Activated naive CD4-positive, alpha-beta T cell treated with anti-CD3 and anti-CD28 coated beads for 36 hours (primary cell): Measurements from ENCODE around the gene RASL10A. TPM values are rescaled to one million over a fixed set of nuclear protein-coding genes. Genes with fewer than 3 reads are reported as not detected.
A peak's percentile ranks its signal among the peaks of the same experiment; 100 is the strongest.

Experiments used
- CTCF ChIA-PET: fragments of 350-600 bp; sonication (Branson Sonifier 250); formaldehyde crosslinking; loops from one replicate; lab custom pipeline; 2021; ENCODE audit warnings: antibody characterized with exemption; lab: Charles Lee
- DNase-seq: peaks from one replicate; pipeline ENCODE4 v3.0.0-alpha.2; 2020
- H3K27ac Mint-ChIP-seq: one replicate; pipeline ENCODE4 v1.8.0; 2021; ENCODE audit warnings: mild to moderate bottlenecking, mixed read lengths
- H3K27me3 Mint-ChIP-seq: one replicate; pipeline ENCODE4 v1.8.0; 2021; ENCODE audit warnings: low read depth, mixed read lengths
- H3K36me3 Mint-ChIP-seq: one replicate; pipeline ENCODE4 v1.8.0; 2021; ENCODE audit warnings: low read depth, mixed read lengths
- H3K4me1 Mint-ChIP-seq: one replicate; pipeline ENCODE4 v1.8.0; 2021; ENCODE audit warnings: low read depth, mixed read lengths
- H3K4me3 Mint-ChIP-seq: one replicate; pipeline ENCODE4 v1.8.0; 2021; ENCODE audit warnings: mild to moderate bottlenecking, moderate library complexity, mixed read lengths
- H3K9me3 Mint-ChIP-seq: one replicate; pipeline ENCODE4 v1.8.0; 2021; ENCODE audit warnings: mixed read lengths
- intact Hi-C: fragments of 100-400 bp; cut with micrococcal nuclease; formaldehyde crosslinking; loops from one replicate; pipeline ENCODE4 v1.15.1; 2023
- total RNA-seq, 2 experiments: library from RNA; stranded (reverse); gene quantifications; one replicate each; pipeline ENCODE4 v1.2.3, GENCODE V29; 2021

RASL10A gene
- total RNA-seq, 2 experiments from 2014 or later, result not detected

- no peak for DNase-seq
- Mint-ChIP-seq H3K9me3 (no peaks in the 10 kb centered on the region), H3K4me3 (no peak overlapping the region), H3K27ac (no peak overlapping the region), H3K36me3 (peaks cover 1% of the 10 kb centered on the region), H3K27me3 (no peaks in the 10 kb centered on the region), H3K4me1 (no peaks in the 10 kb centered on the region)
- intact Hi-C loops, result no loop called here
- CTCF ChIA-PET, result interaction anchor here (0.6 kb wide), 1 partner anchor 8 kb away, joined by 3 read pairs; no protein-coding TSS in a partner anchor
Observed at GRCh38 chr22:29328055-29328454, 12.6 kb upstream of the RASL10A start.

- CTCF ChIA-PET, result interaction anchor here (1.6 kb wide), 1 partner anchor 14 kb away, joined by 4 read pairs; no protein-coding TSS in a partner anchor
- Mint-ChIP-seq H3K4me1 (no peaks in the 10 kb centered on the region), H3K4me3 (no peak overlapping the region), H3K27me3 (no peaks in the 10 kb centered on the region), H3K9me3 (no peaks in the 10 kb centered on the region), H3K36me3 (peaks cover 1% of the 10 kb centered on the region), H3K27ac (no peak overlapping the region)
- DNase-seq, result no peak
- intact Hi-C loops, result no loop called here
Observed at GRCh38 chr22:29327089-29327764, 11.7 kb upstream of the RASL10A start.

- DNase-seq, result no peak
- H3K4me1 Mint-ChIP-seq, result no peaks in the 10 kb centered on the region
- H3K27ac Mint-ChIP-seq, result no peak overlapping the region
- H3K9me3 Mint-ChIP-seq, result no peaks in the 10 kb centered on the region
- CTCF ChIA-PET, result interaction anchor here (1.6 kb wide), 1 partner anchor 13 kb away, joined by 4 read pairs; no protein-coding TSS in a partner anchor
- intact Hi-C loops, result no loop called here
- no peaks in the 10 kb centered on the region for H3K27me3 Mint-ChIP-seq
- H3K36me3 Mint-ChIP-seq, result no peaks in the 10 kb centered on the region
- no peak overlapping the region for H3K4me3 Mint-ChIP-seq
Observed at GRCh38 chr22:29326481-29326880, 11.0 kb upstream of the RASL10A start.

- H3K27me3 Mint-ChIP-seq, result no peaks in the 10 kb centered on the region
- no peaks in the 10 kb centered on the region for H3K9me3 Mint-ChIP-seq
- no peak overlapping the region for H3K4me3 Mint-ChIP-seq
- no peaks in the 10 kb centered on the region for H3K36me3 Mint-ChIP-seq
- no peak for DNase-seq
- H3K4me1 Mint-ChIP-seq, result no peaks in the 10 kb centered on the region
- CTCF ChIA-PET, result interaction anchor here (1.6 kb wide), 1 partner anchor 13 kb away, joined by 4 read pairs; no protein-coding TSS in a partner anchor
- no peak overlapping the region for H3K27ac Mint-ChIP-seq
- intact Hi-C loops, result no loop called here
Observed at GRCh38 chr22:29325785-29326315, 10.4 kb upstream of the RASL10A start.

DNA sequence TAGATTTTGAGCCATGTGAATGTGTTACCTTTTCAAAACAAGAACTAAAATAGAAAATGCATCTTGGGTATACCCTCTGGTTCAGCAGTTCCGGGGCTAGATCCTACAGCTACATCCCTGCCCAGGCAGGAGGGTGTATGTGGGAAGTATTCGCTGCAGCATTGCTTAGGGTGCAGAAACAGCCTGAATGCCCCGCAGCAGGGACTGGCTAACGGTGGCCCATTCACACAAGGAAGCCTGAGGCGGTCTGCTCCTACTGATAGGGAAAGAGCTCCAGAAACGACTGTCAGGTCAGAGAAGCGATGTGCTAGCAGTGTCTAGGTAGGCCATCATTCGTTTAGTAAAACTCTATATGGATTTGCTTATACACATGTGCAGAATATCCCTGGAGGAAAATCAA is 9.9 kb upstream of the RASL10A start:
- Mint-ChIP-seq H3K4me1 (no peaks in the 10 kb centered on the region), H3K27ac (no peak overlapping the region), H3K27me3 (no peaks in the 10 kb centered on the region), H3K36me3 (no peaks in the 10 kb centered on the region), H3K4me3 (no peak overlapping the region), H3K9me3 (no peaks in the 10 kb centered on the region)
- DNase-seq, result no peak
- intact Hi-C loops, result no loop called here
- CTCF ChIA-PET, result no interaction called here

DNA sequence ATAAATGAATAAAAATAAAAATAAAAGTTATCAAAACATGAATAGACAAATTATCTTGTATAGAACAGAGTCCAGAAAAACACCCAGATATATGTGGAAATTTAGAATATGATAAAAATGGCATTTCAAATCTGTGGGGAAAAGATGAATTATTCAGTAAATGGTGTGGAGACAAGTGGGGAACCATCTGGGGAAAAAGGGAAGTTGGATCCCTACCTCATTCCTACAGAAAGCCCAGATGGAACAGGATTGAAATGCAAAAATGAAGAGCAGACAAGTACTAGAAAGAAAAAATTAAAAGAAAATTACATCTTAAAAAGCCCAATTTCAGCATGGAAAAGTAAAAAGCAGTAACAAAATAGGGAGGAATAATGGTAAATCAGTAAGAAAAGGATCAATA is 8.1 kb upstream of the RASL10A start:
- Mint-ChIP-seq H3K4me1 (no peaks in the 10 kb centered on the region), H3K9me3 (no peaks in the 10 kb centered on the region), H3K4me3 (no peak overlapping the region), H3K27ac (no peak overlapping the region), H3K27me3 (no peaks in the 10 kb centered on the region), H3K36me3 (no peaks in the 10 kb centered on the region)
- CTCF ChIA-PET, result no interaction called here
- DNase-seq, result no peak
- intact Hi-C loops, result no loop called here

- no peak for DNase-seq
- CTCF ChIA-PET, result interaction anchor here (0.6 to 1.1 kb wide), 3 partner anchors 8 to 37 kb away, joined by 3 to 4 read pairs (median 4); partner anchors contain the start of gene GAS2L1
- Mint-ChIP-seq H3K27me3 (peaks cover 13% of the 10 kb centered on the region), H3K9me3 (no peaks in the 10 kb centered on the region), H3K4me1 (no peaks in the 10 kb centered on the region), H3K27ac (no peak overlapping the region), H3K4me3 (no peak overlapping the region), H3K36me3 (no peaks in the 10 kb centered on the region)
- intact Hi-C loops, result no loop called here
Observed at GRCh38 chr22:29320546-29320945, 5.0 kb upstream of the RASL10A start.

DNA sequence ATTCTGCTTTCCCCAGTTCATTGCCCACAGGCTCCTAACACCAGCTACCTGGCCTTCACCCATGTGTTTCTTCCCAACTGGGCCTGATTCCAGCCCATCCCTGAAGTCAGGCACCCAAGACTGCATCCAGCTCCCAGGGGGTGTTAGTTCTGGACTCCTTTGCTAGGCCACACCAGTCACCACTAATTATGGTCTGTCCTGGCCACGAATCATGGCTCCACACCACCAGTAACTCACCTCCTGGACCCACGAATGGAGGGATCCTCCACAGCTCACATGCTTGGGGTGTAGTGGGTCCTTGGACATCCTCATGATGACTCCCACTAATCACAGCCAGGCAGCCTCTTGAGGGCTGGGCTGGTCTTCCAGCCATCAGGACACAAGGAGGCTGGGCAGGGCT is 3.6 kb upstream of the RASL10A start:
- intact Hi-C loops, result no loop called here
- DNase-seq, result no peak
- Mint-ChIP-seq H3K4me1 (peaks cover 7% of the 10 kb centered on the region), H3K27me3 (peaks cover 21% of the 10 kb centered on the region), H3K27ac (no peak overlapping the region), H3K36me3 (no peaks in the 10 kb centered on the region), H3K9me3 (no peaks in the 10 kb centered on the region), H3K4me3 (no peak overlapping the region)
- CTCF ChIA-PET, result no interaction called here

DNA sequence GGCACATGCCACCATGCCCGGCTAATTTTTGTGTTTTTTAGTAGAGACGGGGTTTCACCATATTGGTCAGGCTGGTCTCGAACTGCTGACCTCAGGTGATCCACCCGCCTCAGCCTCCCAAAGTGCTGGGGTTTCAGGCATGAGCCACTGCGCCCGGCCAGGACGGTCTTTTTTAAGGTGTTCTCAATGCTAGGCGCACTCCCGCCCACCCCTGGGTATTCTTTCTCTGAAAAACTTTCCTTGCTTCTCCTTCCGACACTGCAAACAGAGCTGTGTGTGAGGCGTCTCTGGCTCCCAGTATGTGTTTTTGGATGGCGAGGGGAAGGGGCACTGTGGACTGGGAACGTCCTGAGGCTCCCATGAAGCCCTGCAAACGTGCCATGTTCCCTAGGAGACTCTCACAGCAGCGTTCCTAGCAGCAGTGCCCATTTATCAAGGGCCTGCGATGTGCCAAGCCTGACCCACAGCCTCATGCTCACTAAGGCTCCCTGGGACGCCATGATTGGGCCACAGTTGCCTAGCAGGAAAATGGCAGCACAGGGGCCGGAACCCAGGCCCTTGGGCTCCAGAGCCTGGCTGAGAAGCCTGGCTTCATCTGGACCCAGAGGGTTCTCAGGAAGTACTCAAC is 2.4 kb upstream of the RASL10A start:
- intact Hi-C loops, result no loop called here
- Mint-ChIP-seq H3K27me3 (peaks cover 32% of the 10 kb centered on the region), H3K4me1 (peaks cover 18% of the 10 kb centered on the region), H3K36me3 (no peaks in the 10 kb centered on the region), H3K4me3 (no peak overlapping the region), H3K27ac (no peak overlapping the region), H3K9me3 (no peaks in the 10 kb centered on the region)
- no peak for DNase-seq
- CTCF ChIA-PET, result interaction anchor here (0.7 kb wide), 1 partner anchor 338 kb away, joined by 3 read pairs; no protein-coding TSS in a partner anchor

DNA sequence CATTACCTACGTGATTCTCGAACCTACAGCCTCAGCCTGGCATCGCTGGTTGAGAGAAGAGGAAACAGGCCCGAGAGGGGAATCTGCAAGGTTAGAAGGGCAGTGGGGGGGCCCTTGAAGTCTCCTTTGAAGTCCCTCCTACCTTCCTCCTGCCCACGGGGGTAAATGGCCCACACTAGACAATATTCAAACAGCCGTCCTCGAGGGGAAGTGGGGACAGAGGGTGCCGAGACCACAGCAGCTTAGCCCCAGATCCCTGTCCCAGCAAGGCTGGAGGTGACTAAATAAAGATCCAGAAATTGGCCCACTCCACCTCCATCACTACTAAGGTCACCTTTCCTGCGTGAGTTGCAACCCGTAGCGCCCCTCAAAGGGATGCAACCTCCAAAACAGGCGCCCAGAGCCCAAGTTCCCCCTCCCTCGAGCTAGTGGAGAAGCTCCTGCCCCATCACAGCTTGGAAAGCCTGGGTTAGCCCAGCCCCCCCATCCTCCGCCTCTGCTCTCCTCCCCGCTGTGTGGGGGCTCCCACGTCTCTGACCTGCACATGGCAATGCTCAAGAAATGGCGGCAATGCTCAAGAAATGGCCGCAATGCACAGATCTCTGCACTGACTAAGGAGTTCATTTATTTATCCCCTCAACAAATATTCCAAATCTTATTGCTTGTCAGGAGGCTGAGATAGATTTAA is 788 bp upstream of the RASL10A start:
- intact Hi-C loops, result no loop called here
- Mint-ChIP-seq H3K27me3 (peaks cover 39% of the 10 kb centered on the region), H3K4me3 (no peak overlapping the region), H3K36me3 (no peaks in the 10 kb centered on the region), H3K4me1 (peaks cover 19% of the 10 kb centered on the region), H3K9me3 (no peaks in the 10 kb centered on the region), H3K27ac (no peak overlapping the region)
- CTCF ChIA-PET, result no interaction called here
- no peak for DNase-seq

- intact Hi-C loops, result no loop called here
- Mint-ChIP-seq H3K9me3 (no peaks in the 10 kb centered on the region), H3K4me1 (peaks cover 21% of the 10 kb centered on the region), H3K27ac (no peak overlapping the region), H3K36me3 (no peaks in the 10 kb centered on the region), H3K27me3 (peaks cover 39% of the 10 kb centered on the region), H3K4me3 (peak overlapping the region; percentile 14)
- no peak for DNase-seq
- CTCF ChIA-PET, result interaction anchor here (1.0 kb wide), 1 partner anchor 42 kb away, joined by 3 read pairs; no protein-coding TSS in a partner anchor
Observed at GRCh38 chr22:29314537-29315285, 786 bp downstream of the RASL10A start.
